Stomach (tissue), 9 donors: ENCODE data around the gene TANGO2. TPM values are rescaled to one million over a fixed set of nuclear protein-coding genes. Genes with fewer than 3 reads are reported as not detected.

Experiments
- DNase-seq, 2 donors: peaks; one replicate each; pipeline versions ENCODE4 v3.0.0 to v3.0.0-alpha.2; 2013 to 2019
- H3K27ac ChIP-seq, 5 donors: fragments of 200-600 bp in 4 of 5; sonication (generic) in 4 of 5; one replicate each; pipeline ENCODE4 v1.5.1; 2013 to 2019; ENCODE audit warnings: mild to moderate bottlenecking in 1 of 5, moderate library complexity in 1 of 5
- H3K27me3 ChIP-seq, 3 donors: fragments of 200-600 bp; sonication (generic); one replicate each; pipeline ENCODE4 v1.5.1; 2017 to 2019; ENCODE audit warnings: mixed run types in 1 of 3
- H3K36me3 ChIP-seq, 4 donors: fragments of 200-600 bp; sonication (generic); 1 replicate in 3 of 4; 2 replicates in 1 of 4; pipeline ENCODE4 v1.5.1; 2016 to 2019
- H3K4me1 ChIP-seq, 4 donors: fragments of 200-600 bp; sonication (generic); one replicate each; pipeline ENCODE4 v1.5.1; 2016 to 2019
- H3K4me3 ChIP-seq, 4 donors: fragments of 200-600 bp; sonication (generic) in 3 of 4; one replicate each; pipeline ENCODE4 v1.5.1; 2016 to 2019; ENCODE audit warnings: mild to moderate bottlenecking in 1 of 4
- H3K9me3 ChIP-seq, 4 donors: fragments of 200-600 bp; sonication (generic); one replicate each; pipeline ENCODE4 v1.5.1; 2016 to 2019
- EP300 ChIP-seq: sonication (generic); formaldehyde crosslinking; IDR thresholded peaks from one replicate; pipeline ENCODE4 v1.6.1; 2017; ENCODE audit warnings: antibody characterized with exemption
- POLR2A ChIP-seq, 4 donors: fragments of 450-650 bp; IDR thresholded peaks; one replicate each; pipeline ENCODE4 v1.6.1; 2016; ENCODE audit warnings: antibody characterized with exemption in 4 of 4, control low read depth in 2 of 4, mild to moderate bottlenecking in 1 of 4, moderate library complexity in 1 of 4
- POLR2AphosphoS5 ChIP-seq, 3 donors: sonication (generic); formaldehyde crosslinking; IDR thresholded peaks; one replicate each; pipeline ENCODE4 v1.6.1; 2016; ENCODE audit warnings: antibody characterized with exemption in 3 of 3
- WGBS, 5 donors: extraction: QIAGEN DNeasy Blood & Tissue Kit in 3 of 5; methylation state at CpG; one replicate each; pipeline versions ENCODE4 v1.1.5 to v1.1.7; 2013 to 2018; 5-methylcytosine and 5-hydroxymethylcytosine counted together
- intact Hi-C: fragments of 100-400 bp; cut with DNase I; formaldehyde crosslinking; loops from one replicate; pipeline ENCODE4 v1.15.1; 2023; ENCODE audit warnings: low total_unique reads
- polyA plus RNA-seq, 3 donors: library from polyadenylated mRNA; stranded (reverse); fragments of 200-250 nt; gene quantifications; one replicate each; pipeline ENCODE4 v1.2.3, GENCODE V29; 2013
- total RNA-seq, 5 donors: library from RNA; depleted of rRNA; stranded (reverse); fragments of >200 nt; gene quantifications; one replicate each; pipeline versions ENCODE4 v1.1.0 to v1.2.3, GENCODE V29; 2014 to 2016
- TF ChIP-seq, protein P1 (sequence below), 7 experiments: fragments of 450-650 bp in 4 of 7; fragments of 200-600 bp in 3 of 7; sonication (generic) in 3 of 7; IDR thresholded peaks; one replicate each; pipeline ENCODE4 v1.5.1; 2016 to 2019; ENCODE audit warnings: antibody characterized with exemption in 7 of 7, control low read depth in 2 of 7, mild to moderate bottlenecking in 1 of 7
- donor health status: healthy with polysubstance abuse.
- donor health status: Bipolar disorder and iron deficiency.
- donor health status: healthy.

Gene TANGO2
- total and polyA plus RNA-seq, 8 donors: 13.8 to 38.8 (median 26.6) TPM

- Histone ChIP-seq H3K27ac (no peak overlapping the region), H3K4me1 (peaks cover 0 to 6% (median 0%) of the 10 kb centered on the region in 4 donors), H3K9me3 (peaks cover 0 to under 1% (median 0%) of the 10 kb centered on the region in 4 donors), H3K27me3 (no peaks in the 10 kb centered on the region), H3K36me3 (peaks cover 61 to 100% (median 98%) of the 10 kb centered on the region in 4 donors), H3K4me3 (no peak overlapping the region)
- DNase-seq: no peak
- 67 to 83% (median 75%) methylated on average over 8 of the region's 8 CpGs for WGBS, 5 donors
- intact Hi-C loops: no loop called here
- TF ChIP-seq, protein P1, sequence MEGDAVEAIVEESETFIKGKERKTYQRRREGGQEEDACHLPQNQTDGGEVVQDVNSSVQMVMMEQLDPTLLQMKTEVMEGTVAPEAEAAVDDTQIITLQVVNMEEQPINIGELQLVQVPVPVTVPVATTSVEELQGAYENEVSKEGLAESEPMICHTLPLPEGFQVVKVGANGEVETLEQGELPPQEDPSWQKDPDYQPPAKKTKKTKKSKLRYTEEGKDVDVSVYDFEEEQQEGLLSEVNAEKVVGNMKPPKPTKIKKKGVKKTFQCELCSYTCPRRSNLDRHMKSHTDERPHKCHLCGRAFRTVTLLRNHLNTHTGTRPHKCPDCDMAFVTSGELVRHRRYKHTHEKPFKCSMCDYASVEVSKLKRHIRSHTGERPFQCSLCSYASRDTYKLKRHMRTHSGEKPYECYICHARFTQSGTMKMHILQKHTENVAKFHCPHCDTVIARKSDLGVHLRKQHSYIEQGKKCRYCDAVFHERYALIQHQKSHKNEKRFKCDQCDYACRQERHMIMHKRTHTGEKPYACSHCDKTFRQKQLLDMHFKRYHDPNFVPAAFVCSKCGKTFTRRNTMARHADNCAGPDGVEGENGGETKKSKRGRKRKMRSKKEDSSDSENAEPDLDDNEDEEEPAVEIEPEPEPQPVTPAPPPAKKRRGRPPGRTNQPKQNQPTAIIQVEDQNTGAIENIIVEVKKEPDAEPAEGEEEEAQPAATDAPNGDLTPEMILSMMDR (IDR thresholded peaks at IDR 0.05): no peak
- TF ChIP-seq POLR2AphosphoS5 (IDR thresholded peaks at IDR 0.05): no peak
- TF ChIP-seq POLR2A (IDR thresholded peaks at IDR 0.05): no peak
- TF ChIP-seq EP300: no peak
These were observed 80.7 kb downstream of the TANGO2 start for GRCh38 chr22:20101638-20102037.

GRCh38 chr22:20102203-20102780 lies 81.4 kb downstream of the TANGO2 start:
- TF ChIP-seq POLR2A (IDR thresholded peaks at IDR 0.05): no peak
- no peak for TF ChIP-seq POLR2AphosphoS5 (IDR thresholded peaks at IDR 0.05)
- TF ChIP-seq, protein P1 (IDR thresholded peaks at IDR 0.05): no peak
- TF ChIP-seq EP300: no peak
- Histone ChIP-seq H3K4me3 (no peak overlapping the region), H3K4me1 (peaks cover 0 to 6% (median 0%) of the 10 kb centered on the region in 4 donors), H3K27me3 (no peaks in the 10 kb centered on the region), H3K9me3 (no peaks in the 10 kb centered on the region), H3K36me3 (peaks cover 66 to 100% (median 98%) of the 10 kb centered on the region in 4 donors), H3K27ac (no peak overlapping the region)
- DNase-seq: no peak
- intact Hi-C loops: no loop called here
- WGBS, 5 donors: 89 to 92% (median 92%) methylated on average over 12 of the region's 12 CpGs

- WGBS, 5 donors: 94 to 99% (median 97%) methylated on average over 7 of the region's 7 CpGs
- peaks cover 77 to 100% (median 98%) of the 10 kb centered on the region in 4 donors for H3K36me3 ChIP-seq
- H3K4me3 ChIP-seq: no peak overlapping the region
- H3K9me3 ChIP-seq: no peaks in the 10 kb centered on the region
- TF ChIP-seq, protein P1 (IDR thresholded peaks at IDR 0.05): no peak
- TF ChIP-seq POLR2AphosphoS5 (IDR thresholded peaks at IDR 0.05) (no peak), EP300 (no peak), POLR2A (IDR thresholded peaks at IDR 0.05) (no peak)
- no peaks in the 10 kb centered on the region for H3K27me3 ChIP-seq
- H3K4me1 ChIP-seq: no peaks in the 10 kb centered on the region
- DNase-seq: no peak
- no peak overlapping the region for H3K27ac ChIP-seq
- intact Hi-C loops: no loop called here
These were observed 84.7 kb downstream of the TANGO2 start for GRCh38 chr22:20105456-20106204.

GRCh38 chr22:20106205-20106848 lies 85.4 kb downstream of the TANGO2 start:
- H3K27me3 ChIP-seq: no peaks in the 10 kb centered on the region
- no peak overlapping the region for H3K27ac ChIP-seq
- 79 to 91% (median 89%) methylated on average over 20 of the region's 20 CpGs for WGBS, 5 donors
- H3K4me3 ChIP-seq: no peak overlapping the region
- H3K9me3 ChIP-seq: no peaks in the 10 kb centered on the region
- no peak for DNase-seq
- intact Hi-C loops: no loop called here
- TF ChIP-seq POLR2AphosphoS5 (IDR thresholded peaks at IDR 0.05): no peak
- peaks cover 0 to 2% (median 0%) of the 10 kb centered on the region in 4 donors for H3K4me1 ChIP-seq
- H3K36me3 ChIP-seq: peaks cover 71 to 100% (median 98%) of the 10 kb centered on the region in 4 donors
